Eye (tissue), 1 donor: Measurements from ENCODE around the gene ST6GALNAC5.
"Not testable (repeated sequence)": the region's sequence is repeated elsewhere in the genome, so short reads cannot be mapped to it uniquely, and the experiment has no call there.

ENCODE experiments used
- DNase-seq: peaks from one replicate; pipeline ENCODE4 v3.0.0-alpha.2; 2015

Gene ST6GALNAC5

DNA sequence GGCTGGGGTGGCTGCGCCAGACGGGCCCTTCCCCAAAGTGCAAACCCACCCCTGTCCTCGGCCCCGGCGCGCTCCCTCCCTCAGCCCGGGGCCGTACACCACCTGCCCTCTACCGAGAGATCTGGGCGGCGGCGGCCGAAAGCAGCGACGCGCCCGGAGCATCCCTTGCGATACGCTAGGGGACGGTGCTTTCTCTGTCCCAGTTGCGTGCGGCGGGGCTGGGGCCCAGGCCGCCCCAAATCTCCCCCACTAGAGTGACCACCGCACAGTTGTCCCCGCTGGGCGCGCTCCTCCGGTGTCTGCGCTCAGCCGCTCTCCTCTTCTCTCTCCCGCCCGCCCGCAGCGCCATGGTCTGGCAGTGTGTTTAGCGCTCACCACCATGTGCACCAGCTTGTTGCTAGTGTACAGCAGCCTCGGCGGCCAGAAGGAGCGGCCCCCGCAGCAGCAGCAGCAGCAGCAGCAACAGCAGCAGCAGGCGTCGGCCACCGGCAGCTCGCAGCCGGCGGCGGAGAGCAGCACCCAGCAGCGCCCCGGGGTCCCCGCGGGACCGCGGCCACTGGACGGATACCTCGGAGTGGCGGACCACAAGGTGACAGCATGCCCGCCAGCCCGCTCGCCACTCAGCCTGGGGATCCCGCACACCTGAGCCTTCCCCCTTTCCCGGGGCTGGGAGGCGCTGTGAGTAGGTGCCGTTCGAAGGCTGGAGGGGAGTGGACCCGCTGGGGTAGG is 1.0 kb downstream of the ST6GALNAC5 start:
- peak; percentile 88 for DNase-seq

- DNase-seq = peak; percentile 57
Measured at GRCh38 chr1:76868916-76869315, 1.6 kb downstream of the ST6GALNAC5 start.

- DNase-seq = no peak
Measured at GRCh38 chr1:76870037-76870436, 2.8 kb downstream of the ST6GALNAC5 start.

DNA sequence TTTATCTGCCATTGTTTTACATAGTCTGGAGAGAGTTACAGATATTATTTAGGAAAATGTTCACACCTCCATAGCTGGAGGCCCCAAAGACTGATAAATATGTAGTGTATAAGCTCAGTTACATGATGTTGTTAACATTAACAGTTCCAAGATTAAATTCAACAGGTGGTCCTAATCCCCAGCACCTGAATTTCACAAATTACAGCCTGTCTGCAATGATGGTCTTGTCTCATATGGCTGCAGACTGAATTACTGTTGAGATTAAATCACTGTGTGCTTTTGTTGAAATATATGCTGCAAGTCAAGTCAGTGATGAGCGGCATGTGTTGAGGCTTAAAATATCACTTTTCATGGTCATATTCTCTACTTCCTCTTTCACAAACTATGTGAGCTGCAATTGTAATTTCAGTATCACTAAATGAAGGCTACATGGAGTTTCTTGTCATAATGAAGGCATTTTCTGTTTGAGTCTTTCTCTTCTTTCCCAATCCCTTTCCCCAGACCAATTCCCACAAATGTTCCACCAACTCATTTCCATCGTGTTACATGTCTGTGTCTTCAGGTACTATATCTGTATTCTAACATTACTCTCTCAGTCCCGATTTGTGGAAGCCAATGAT is 4.2 kb downstream of the ST6GALNAC5 start:
- no peak for DNase-seq

- DNase-seq = no peak
Measured at GRCh38 chr1:76872944-76873343, 5.7 kb downstream of the ST6GALNAC5 start.

- DNase-seq = no peak
Measured at GRCh38 chr1:76876655-76877395, 9.5 kb downstream of the ST6GALNAC5 start.

- DNase-seq = not testable (repeated sequence)
Measured at GRCh38 chr1:76879014-76879413, 11.7 kb downstream of the ST6GALNAC5 start.

- no peak for DNase-seq
Measured at GRCh38 chr1:76881762-76882161, 14.5 kb downstream of the ST6GALNAC5 start.

DNA sequence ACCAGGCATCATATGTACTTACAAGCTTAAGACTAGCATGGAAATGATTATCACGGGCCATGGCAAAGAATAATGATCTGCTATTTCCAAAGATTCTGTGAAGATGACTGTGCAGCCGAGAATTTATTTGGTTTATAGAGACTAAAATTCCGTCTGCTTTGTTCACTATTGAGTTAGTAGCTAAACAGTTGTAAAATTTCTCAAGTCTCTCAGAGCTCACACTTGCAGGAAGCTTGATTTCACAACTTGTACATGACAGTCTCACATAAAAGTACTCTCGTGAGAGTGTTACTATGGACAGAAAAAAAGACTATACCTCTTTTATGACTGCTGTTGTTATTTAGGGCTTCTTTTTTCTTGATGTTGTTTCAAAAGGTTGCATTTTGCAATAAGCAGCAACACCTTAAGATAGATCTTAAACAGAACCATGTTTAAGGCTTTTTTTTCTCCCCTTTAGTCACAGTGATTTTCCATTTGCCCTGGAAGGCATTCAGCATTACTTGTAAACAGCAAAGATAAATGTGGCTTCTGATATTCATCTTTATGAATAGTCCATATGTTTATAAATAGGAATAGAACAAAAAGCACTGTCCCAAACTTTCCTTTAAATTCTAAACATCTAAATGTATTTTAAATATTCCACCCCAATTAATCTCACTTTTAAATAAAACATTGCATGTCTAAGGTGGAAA is 24.8 kb downstream of the ST6GALNAC5 start:
- no peak for DNase-seq

DNA sequence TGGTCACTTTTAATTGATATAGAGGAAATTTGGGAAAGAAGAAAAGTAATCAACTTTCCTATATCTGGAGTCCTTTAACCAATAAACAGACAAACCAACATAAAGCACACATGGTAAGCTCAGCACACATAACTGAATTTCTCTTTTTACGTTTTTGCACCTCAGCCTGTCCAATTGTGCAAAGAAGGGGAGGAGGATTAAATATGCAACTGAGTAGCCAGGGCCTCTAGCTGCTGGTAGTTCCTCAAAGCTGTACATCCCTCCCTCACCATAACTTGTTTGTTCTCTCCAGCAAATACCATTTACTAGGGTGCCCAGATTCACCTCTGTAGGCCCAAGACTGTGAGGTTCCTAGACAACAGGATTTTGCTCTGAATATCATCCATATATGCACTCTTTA is 25.4 kb downstream of the ST6GALNAC5 start:
- DNase-seq = no peak

DNA sequence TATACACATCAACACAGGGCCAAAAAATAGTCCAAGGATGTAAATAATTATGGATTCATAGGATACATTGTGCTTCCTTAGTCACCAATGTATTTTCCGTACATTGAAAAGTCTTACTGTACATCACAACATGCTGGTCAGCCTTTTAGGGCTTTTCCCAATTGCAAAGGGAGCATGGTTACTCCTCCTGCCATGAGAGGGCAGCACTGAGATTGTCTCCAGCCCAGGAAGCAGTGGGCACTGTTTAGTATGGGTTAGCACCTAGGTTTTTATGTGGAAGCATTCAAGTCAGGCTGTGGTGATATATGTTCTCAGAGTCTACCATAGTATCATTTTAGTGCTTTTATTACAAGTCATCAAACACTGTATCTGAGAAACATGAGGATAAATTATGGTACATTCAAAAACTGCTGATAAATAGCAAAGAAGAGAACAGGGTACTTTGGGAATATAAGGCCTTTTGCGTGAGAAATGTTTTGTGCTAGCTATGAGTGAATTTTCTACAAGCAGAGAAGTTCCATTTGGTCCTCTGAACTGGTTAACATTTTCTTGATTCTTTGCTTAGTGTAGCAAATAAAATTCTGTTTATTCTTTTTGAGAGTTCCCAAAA is 34.0 kb downstream of the ST6GALNAC5 start:
- peak; percentile 31 for DNase-seq

GRCh38 chr1:76905876-76906595 is 38.8 kb downstream of the ST6GALNAC5 start:
- DNase-seq = no peak

DNA sequence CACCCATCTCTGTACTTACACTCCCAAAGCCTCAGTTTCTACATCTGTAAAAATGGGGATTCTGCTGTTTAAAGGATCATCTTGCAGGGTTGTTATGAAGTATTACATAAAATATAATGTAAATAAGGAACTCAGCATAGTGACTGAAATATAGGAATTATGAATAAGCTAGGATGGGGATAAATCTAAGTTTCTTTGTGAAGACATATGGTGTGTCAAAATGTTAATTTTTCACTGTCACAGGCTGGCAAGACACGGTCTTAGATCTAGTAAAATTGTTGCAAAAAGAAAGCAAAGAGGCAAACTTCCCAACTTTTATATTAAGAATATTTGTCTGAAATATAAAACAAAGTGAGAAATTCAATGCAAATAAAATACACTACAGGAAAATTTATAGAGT is 42.0 kb downstream of the ST6GALNAC5 start:
- no peak for DNase-seq

GRCh38 chr1:76919085-76919484 is 51.8 kb downstream of the ST6GALNAC5 start:
- no peak for DNase-seq

- DNase-seq = no peak
Measured at GRCh38 chr1:76921590-76921989, 54.3 kb downstream of the ST6GALNAC5 start.

DNA sequence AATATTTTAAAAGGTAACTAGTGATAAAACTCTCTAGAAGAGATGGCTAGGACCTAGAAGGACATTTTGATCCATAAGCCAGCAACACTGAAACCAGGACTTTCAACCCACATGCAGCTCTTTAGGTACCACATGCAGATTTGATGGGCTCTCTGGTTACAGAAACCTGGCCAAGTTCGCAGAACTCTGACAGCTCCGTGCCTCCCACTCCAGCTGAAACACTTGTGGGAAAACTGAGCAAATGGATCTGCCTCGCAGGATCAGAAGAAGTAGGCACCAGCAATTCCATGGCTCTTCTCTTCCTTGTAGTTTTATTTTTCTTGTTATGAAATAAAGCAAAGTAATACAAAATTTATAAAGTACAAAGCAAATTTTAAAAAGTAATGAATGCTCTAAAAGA is 58.5 kb downstream of the ST6GALNAC5 start:
- no peak for DNase-seq

- DNase-seq = no peak
Measured at GRCh38 chr1:76928522-76928921, 61.2 kb downstream of the ST6GALNAC5 start.

DNA sequence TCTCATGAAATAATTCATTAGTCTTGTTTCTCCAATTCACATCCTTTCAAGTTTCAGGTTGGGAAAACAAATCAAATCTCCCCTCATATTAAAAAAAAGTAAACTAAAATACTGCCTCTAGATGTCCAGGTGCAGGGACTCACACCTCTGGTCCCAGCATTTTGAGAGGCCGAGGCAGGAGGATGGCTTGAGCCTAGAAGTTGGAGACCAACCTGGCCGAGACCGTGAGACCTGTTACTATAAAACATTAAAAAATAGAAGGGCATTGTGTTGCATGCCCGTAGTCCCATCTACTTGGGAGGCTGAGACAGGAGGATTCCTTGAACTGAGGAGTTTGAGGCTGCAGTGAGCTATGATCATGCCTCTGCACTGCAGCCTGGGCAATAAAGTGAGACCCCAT is 61.9 kb downstream of the ST6GALNAC5 start:
- no peak for DNase-seq

- DNase-seq = no peak
Measured at GRCh38 chr1:76933847-76934815, 66.9 kb downstream of the ST6GALNAC5 start.

GRCh38 chr1:76938304-76938703 is 71.0 kb downstream of the ST6GALNAC5 start:
- no peak for DNase-seq
